GM12864 (cell line): ENCODE measurements around the gene KASH5.

Experiments used
- DNase-seq: peaks from one replicate; pipeline ENCODE4 v3.0.0-alpha.2; 2011; ENCODE audit warnings: low read depth
- H3K4me3 ChIP-seq: 2 replicates; pipeline ENCODE4 v1.5.1; 2011; ENCODE audit warnings: mild to moderate bottlenecking, low read depth, low read length, control low read depth
- TF ChIP-seq, protein P1 (sequence below): IDR thresholded peaks from 2 replicates; pipeline ENCODE4 v1.5.1; 2011; ENCODE audit warnings: low read depth, mild to moderate bottlenecking, moderate library complexity, low read length, control low read depth, inconsistent platforms; ENCODE audit errors: missing control alignments

Gene KASH5

DNA sequence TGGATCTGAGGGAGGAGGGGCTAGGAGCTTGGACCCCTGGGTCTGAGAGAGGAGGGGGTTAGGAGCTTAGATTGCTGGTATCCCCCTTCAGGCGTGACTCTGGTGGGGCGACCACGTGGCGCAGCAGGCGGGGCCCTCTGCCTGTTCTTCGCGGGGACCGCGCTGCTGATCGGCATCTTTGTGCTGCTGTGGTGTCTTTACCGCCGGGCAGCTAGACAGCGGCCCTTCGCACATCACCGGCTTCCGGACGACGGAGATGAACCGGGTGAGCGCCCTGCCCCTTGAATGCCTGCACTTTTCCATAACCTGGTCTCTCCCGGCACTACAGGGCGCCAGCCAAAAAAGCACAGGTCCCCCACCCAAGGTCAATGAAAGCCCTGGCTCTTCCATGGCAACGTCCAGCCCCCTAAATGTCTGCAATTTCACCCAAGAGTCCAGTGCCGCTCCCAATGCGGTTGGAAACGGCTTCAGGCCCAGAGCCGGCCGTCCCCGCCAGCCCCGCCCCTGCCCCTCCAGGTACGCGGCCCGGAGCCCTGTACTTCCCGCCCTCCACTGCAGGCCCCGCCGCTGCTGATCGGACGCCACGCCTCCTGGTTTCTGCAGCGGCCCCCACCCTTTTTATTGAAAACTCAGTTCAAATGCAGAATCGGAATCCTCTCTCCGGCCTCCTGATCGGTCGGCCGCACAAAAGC, 40.0 kb downstream of the KASH5 start:
- DNase-seq: no peak
- no peak overlapping the region for H3K4me3 ChIP-seq
- TF ChIP-seq, protein P1, sequence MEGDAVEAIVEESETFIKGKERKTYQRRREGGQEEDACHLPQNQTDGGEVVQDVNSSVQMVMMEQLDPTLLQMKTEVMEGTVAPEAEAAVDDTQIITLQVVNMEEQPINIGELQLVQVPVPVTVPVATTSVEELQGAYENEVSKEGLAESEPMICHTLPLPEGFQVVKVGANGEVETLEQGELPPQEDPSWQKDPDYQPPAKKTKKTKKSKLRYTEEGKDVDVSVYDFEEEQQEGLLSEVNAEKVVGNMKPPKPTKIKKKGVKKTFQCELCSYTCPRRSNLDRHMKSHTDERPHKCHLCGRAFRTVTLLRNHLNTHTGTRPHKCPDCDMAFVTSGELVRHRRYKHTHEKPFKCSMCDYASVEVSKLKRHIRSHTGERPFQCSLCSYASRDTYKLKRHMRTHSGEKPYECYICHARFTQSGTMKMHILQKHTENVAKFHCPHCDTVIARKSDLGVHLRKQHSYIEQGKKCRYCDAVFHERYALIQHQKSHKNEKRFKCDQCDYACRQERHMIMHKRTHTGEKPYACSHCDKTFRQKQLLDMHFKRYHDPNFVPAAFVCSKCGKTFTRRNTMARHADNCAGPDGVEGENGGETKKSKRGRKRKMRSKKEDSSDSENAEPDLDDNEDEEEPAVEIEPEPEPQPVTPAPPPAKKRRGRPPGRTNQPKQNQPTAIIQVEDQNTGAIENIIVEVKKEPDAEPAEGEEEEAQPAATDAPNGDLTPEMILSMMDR: no peak

DNA sequence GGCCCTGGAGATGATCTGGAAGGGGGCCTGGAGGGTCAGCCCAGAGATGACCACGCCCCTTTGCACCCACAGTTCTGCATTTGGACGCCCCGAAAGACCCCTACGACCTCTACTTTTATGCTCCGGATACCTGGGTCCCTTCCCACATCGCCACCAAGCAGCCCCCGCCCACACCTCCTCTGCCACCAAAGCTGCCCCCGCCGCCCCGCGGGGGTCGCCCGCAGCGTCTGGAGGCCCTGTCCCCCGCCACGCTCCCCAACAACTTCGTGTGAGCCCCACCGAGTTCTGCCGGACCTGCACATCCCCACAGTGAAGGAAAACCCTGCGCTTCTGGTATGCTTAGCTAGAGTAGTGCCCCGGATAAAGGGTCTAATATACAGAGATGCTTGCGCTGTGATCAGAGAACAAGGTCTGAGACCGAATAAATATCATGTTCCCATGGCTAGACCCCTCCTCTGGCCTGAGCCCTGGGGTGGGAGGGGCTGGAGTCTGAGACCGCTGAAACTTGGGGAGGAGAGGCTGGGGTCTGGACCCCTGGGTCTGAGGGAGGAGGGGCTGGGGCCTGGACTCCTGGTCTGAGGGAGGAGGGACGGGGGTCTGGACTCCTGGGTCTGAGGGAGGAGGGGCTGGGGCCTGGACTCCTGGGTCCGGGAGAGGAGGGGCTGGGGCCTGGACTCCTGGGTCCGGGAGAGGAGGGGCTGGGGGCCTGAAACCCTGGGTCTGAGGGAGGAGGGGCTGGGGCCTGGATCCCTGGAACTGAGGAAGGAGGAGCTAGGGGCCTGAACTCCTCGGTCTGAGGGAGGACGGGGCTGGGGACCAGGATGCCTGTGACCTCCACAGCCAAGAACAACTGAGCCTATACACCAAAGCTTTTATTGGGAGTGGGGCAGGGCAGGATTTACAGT, 40.8 kb downstream of the KASH5 start:
- no peak overlapping the region for H3K4me3 ChIP-seq
- TF ChIP-seq, protein P1: no peak
- no peak for DNase-seq

DNA sequence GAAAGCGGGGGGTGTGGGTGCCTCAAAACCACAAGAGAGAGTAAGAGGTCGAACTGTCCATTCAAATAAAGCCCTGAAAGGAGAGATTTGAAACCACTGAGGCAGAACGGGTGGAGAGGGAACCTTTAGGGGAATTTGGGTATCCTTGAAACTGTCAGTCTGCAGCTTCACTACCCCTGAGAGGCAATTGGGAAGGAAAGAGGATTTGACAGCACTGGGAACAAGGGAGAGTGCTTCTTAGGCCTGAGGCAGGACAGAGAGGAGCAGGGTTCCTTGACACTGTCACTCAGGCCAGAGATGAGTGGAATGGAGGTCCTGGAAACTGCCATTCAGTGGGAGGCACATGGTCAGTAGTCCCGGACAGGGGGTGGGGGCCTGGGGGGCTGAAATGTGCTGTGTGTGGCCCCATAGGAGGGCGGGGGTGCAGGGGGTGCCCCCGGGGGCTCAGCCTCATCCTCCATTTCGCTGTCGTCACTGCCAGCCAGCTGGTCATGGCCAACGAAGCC, 42.2 kb downstream of the KASH5 start:
- H3K4me3 ChIP-seq: no peak overlapping the region
- TF ChIP-seq, protein P1: no peak
- DNase-seq: no peak

DNA sequence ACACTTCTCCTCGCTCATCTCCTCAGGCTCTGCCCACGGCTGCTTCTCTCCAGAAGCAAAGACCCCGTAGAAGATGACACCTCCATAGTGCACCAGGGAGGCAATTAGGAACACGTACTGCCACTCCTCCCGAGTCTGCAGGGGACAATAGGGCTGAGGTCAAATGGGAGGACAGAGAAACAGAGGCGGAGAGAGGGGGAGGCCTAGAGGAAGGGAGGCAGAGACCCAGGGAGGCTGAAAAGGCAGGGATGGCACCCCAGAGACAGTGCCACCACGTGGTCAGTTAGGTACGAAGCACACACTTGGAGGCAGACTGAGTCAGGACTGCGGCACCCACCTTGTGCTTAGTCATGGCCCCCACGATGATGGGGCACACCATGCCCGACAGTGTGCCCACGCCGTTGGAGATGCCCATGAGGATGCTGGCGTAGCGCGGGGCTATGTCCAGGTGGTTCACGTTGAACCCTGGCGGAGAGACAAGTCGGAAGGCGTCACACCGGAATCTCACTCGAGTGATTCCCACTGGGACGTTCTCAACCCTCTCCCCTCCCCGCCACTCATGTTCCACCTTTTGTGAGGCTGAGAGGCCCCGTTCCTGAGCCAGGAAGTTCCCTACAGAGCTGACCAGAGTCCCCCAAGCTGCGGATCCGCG, 42.8 kb downstream of the KASH5 start:
- no peak overlapping the region for H3K4me3 ChIP-seq
- TF ChIP-seq, protein P1: peak; percentile 49
- no peak for DNase-seq

DNA sequence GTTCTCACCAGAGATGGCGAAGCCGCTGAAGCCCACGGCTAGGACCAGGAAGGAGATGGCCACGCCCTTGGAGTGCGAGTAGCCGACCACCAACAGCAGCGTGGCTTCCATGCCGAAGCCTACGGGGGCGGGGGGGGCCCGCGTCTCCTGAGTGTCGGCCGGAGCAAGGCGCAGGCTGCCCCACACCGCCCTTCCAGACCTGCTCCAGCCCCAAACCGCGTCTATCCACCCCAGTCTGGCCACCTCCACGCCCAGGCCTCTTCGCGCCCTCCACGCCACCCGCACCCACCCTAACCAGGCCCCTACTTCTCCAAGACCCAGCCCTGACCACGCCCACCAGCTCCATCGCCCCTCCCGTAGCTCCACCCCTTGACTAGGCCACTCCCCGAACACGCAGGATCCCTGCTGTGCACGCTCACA, 43.3 kb downstream of the KASH5 start:
- no peak overlapping the region for H3K4me3 ChIP-seq
- TF ChIP-seq, protein P1: no peak

DNA sequence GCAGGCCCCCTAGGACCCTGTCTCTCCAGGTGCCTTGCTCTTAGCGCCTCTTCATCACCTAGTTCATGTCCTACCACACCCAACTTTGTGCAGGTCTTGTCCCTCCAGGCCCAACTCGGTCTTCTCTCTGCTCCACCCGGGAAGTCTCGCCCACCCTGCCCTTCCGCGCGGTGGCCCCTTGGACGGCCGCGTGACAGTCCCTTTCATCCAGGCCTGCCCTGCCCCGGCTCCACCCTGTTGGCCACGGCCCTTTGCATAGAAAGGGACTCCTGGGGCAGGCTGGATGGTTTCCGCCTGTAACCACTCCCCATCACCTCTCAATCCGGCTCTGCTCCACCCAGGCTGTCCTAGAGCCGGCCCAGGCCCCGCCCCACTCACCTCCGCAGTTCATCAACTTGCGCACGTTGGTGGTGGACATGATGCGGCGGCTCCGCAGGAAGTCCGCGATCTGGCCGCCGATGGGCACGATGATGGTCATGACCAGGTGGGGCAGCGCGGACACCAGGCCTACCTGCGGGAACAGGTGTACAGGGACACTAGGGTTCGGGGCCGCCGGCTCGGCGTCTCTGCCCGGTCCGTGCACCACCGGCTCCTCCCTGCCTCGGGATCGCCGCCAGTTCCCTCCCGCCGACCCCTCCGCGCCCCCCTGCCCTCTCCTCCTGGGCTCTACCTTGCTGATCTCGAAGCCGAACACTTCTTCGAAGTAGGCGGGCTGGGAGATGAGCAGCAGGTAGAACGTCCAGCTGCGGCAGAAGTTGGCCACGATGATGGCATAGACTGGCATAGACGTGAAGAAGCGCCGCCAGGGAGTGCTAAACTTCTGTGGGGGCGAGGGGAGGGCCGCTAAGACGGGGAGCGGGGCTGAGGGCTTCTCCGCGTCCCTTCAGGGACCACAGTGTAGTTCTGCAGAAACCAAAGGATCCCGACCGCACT, 44.4 kb downstream of the KASH5 start:
- DNase-seq: no peak
- TF ChIP-seq, protein P1: no peak
- no peak overlapping the region for H3K4me3 ChIP-seq

More for the DNA sequence above, 43.3 kb downstream of the KASH5 start:
- DNase-seq: no peak
